ENCODE results near the gene CHGA.

CHGA gene

DNA sequence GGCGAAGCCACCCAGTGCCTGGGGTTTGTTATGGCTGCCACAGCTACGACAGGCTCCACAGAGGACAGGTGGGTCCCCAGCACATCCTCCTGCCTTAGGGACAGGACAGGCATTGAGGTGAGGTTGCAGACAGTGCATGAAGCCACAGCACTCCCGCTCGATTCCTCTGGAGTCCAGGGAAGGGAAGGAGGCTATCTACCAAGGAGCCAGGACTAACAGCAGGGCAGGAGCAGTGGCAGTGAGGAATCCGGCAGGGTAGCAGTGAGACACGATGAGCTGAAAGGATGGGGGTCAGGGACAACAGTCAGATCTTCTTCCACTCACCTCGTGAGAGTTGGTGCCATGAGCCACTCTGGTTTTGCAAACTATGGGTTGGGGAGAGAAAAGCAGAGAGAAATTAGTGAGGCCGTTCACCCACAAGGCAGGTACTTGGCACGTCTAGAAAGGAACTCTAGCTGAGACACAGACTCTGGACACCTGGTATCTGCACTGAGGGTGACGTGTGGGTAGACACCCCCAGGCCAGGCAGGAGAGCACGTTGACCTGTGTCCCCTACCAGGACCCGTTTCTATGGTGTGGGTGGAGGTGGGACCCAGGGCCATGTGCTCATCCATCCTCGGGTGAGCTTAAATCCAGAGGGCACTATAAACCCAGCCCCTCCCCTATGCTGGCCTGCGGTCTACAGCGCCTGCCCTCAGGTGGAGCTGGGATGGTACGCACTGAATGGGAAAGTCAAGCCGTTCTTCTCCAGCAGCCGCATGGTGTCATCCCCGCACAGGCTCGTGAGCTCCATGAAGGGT, 39.3 kb downstream of the CHGA start:
- TF ChIP-seq POLR2A (IDR thresholded peaks at IDR 0.05; ENCODE audit: low read depth, low read length) (no peak), TAF1 (IDR thresholded peaks at IDR 0.05; ENCODE audit: low read depth, low read length) (no peak), SPI1 (IDR thresholded peaks at IDR 0.05; ENCODE audit: low read depth, low read length) (no peak), POU2F2 (IDR thresholded peaks at IDR 0.05; ENCODE audit: low read depth, low read length) (no peak), POLR2AphosphoS5 (IDR thresholded peaks at IDR 0.05; ENCODE audit: low read depth, low read length) (no peak), PAX5 (IDR thresholded peaks at IDR 0.05; ENCODE audit: insufficient read depth, low read length, severe bottlenecking) (no peak)
- no peak for FAIRE-seq
- no peak for DNase-seq (ENCODE audit: insufficient read length, low spot score)

DNA sequence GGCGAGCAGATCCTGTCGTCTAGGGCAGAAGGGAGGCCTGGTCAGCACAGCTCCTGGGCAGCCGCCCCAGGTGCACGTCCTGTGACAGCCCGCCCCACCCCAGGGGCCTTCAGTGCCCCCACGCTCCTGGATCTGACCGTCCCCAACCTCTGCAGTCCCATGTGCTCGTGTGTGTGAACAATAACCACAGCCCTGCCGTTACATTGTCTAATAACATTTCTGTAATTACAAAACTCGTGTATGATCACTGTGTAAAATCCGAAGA, 39.8 kb downstream of the CHGA start:
- TF ChIP-seq POU2F2 (IDR thresholded peaks at IDR 0.05; ENCODE audit: low read depth, low read length) (no peak), TAF1 (IDR thresholded peaks at IDR 0.05; ENCODE audit: low read depth, low read length) (no peak), POLR2AphosphoS5 (IDR thresholded peaks at IDR 0.05; ENCODE audit: low read depth, low read length) (no peak), POLR2A (IDR thresholded peaks at IDR 0.05; ENCODE audit: low read depth, low read length) (no peak), SPI1 (IDR thresholded peaks at IDR 0.05; ENCODE audit: low read depth, low read length) (no peak), PAX5 (IDR thresholded peaks at IDR 0.05; ENCODE audit: insufficient read depth, low read length, severe bottlenecking) (no peak)
- FAIRE-seq, result no peak

DNA sequence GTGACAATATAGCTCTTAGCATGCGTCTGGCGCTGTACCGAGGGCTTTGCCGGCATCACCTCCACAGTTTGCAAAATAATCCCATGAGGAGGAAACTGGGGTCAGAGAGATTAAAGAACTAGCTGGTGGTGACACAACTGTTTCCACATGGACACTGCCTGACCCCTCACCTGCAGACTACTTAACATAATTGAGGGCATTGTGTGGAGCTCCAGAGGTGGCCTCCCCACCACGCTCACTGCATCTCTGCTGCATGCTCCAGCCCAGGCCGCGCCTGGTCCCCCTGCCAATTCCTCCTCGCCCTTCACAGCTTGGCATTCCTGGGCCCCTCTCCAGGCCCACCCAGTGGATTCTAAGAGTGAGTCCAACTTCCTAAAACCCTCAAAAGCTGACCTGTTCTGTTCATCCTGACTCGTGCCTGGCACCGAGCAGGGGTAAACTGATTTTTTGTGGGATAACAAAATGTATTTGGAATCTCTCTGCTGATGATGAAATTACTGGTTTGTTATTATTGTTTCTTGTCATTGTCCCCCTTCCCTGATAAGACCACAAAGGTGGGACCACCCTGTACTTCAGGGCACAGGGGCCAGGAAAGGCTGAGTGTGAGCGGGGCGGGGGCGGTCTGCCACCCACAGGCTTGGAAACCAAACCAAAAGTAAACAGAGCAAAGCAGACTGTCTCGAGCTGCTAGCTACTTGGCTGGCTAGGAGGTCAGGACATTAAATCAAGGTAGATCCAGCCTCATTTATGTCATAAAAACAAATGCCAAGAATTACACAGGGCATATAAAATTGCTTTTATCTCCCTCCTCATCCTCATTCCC, 40.6 kb downstream of the CHGA start:
- FAIRE-seq (no peak), DNase-seq (ENCODE audit: insufficient read length, low spot score) (no peak)
- TF ChIP-seq PAX5 (IDR thresholded peaks at IDR 0.05; ENCODE audit: insufficient read depth, low read length, severe bottlenecking) (no peak), POU2F2 (IDR thresholded peaks at IDR 0.05; ENCODE audit: low read depth, low read length) (no peak), TAF1 (IDR thresholded peaks at IDR 0.05; ENCODE audit: low read depth, low read length) (no peak), SPI1 (IDR thresholded peaks at IDR 0.05; ENCODE audit: low read depth, low read length) (no peak), POLR2A (IDR thresholded peaks at IDR 0.05; ENCODE audit: low read depth, low read length) (no peak), POLR2AphosphoS5 (IDR thresholded peaks at IDR 0.05; ENCODE audit: low read depth, low read length) (no peak)

More for the DNA sequence above, 39.8 kb downstream of the CHGA start:
- DNase-seq (ENCODE audit: insufficient read length, low spot score), result no peak

DNA sequence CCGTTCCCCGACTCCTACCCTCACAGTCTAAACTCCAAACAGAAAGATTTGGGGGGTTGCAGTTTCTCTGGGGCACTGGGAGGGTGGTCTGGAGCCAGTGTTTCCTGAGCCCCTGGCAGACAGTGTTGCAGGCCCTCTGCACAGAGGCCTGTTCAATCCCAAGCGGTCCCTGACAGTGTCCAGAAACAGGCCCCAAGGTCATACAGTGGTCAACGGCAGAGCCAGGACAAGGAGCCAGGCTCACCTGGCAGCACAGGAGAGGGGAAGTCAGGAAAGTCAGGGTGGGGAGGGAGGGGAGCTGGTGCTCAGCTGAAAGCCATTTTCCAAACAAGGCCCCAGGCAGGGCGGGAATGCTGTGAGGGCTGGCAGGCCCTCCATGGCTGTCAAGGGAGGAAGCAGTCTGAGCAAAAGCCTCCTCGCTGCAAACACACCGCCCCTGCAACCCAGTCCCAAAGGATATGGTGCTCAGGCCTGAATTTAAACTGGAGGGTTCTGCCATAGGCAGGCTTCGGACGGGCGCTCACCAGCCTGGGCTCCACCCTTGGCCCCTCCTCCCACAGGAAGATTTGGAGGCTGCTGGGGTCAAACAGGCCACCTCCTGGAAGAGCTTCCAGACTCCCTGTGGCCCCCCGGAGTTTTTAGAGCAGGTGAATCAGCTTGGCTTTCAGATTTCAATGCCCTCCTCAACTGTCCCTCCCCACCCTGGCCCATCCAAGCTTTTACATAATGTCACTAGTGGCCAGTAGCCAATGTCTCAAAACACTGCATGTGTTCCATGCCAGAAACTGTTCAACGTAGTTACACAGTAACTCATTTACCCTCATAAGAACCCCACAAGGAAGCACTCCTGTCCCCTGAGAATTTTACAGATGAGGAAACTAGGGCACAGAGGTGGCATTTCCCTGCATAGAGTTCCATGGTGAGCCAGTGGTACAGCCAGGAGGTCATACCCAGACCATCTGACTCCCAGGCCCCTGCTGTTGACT, 41.5 kb downstream of the CHGA start:
- DNase-seq (ENCODE audit: insufficient read length, low spot score), result no peak
- FAIRE-seq, result no peak
- no peak for TF ChIP-seq POLR2A (IDR thresholded peaks at IDR 0.05; ENCODE audit: low read depth, low read length)
- TF ChIP-seq PAX5 (IDR thresholded peaks at IDR 0.05; ENCODE audit: insufficient read depth, low read length, severe bottlenecking), result no peak
- TF ChIP-seq SPI1 (IDR thresholded peaks at IDR 0.05; ENCODE audit: low read depth, low read length), result no peak
- no peak for TF ChIP-seq POLR2AphosphoS5 (IDR thresholded peaks at IDR 0.05; ENCODE audit: low read depth, low read length)
- TF ChIP-seq TAF1 (IDR thresholded peaks at IDR 0.05; ENCODE audit: low read depth, low read length), result no peak
- TF ChIP-seq POU2F2 (IDR thresholded peaks at IDR 0.05; ENCODE audit: low read depth, low read length), result no peak

DNA sequence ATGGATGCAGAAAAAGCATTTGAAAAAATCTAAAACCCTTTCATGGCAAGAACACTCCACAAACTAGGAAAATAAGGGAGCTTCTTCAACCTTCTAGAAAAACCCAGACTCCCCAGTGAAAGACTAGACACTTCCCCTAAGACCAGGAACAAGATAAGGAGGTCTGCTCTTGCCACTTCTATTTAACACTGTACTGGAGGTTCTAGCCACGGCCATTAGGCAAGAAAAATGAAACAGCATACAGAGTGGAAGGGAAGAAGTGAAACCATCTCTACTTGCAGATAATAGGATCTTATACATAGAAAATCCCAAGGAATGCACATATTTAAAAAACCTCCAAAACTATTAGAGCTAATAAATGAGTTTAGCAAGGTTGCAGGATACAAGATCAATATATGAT, 42.3 kb downstream of the CHGA start:
- TF ChIP-seq POLR2A (IDR thresholded peaks at IDR 0.05; ENCODE audit: low read depth, low read length), result no peak
- TF ChIP-seq SPI1 (IDR thresholded peaks at IDR 0.05; ENCODE audit: low read depth, low read length), result no peak
- no peak for TF ChIP-seq POU2F2 (IDR thresholded peaks at IDR 0.05; ENCODE audit: low read depth, low read length)
- no peak for TF ChIP-seq PAX5 (IDR thresholded peaks at IDR 0.05; ENCODE audit: insufficient read depth, low read length, severe bottlenecking)
- TF ChIP-seq POLR2AphosphoS5 (IDR thresholded peaks at IDR 0.05; ENCODE audit: low read depth, low read length), result no peak
- TF ChIP-seq TAF1 (IDR thresholded peaks at IDR 0.05; ENCODE audit: low read depth, low read length), result no peak
- FAIRE-seq (no peak), DNase-seq (ENCODE audit: insufficient read length, low spot score) (no peak)

DNA sequence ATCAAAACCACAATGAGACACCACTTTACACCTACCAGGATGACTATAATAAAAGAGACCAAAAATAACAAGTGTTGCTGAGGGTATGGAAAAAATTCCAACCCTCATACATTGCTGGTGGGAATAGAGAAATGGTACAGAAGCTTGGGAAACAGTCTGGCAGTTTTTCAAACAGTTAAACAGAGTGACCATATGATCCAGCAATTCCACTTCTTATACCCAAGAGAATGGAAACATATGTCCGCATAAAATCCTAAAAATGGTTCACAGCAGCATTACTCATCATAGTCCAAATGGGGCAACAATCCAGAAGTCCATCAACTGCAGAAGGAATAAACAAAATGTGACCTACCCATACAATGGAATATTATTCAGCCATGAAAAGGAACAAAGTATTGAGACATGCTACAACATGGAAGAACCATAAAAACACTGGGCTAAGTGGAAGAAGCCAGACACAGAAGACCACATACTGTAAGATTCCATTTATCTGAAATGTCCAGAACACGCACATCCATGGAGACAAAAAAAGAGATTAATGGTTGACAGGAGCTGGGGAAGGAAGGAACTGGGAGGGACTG, 44.5 kb downstream of the CHGA start:
- no peak for DNase-seq (ENCODE audit: insufficient read length, low spot score)
- no peak for TF ChIP-seq POU2F2 (IDR thresholded peaks at IDR 0.05; ENCODE audit: low read depth, low read length)
- no peak for TF ChIP-seq TAF1 (IDR thresholded peaks at IDR 0.05; ENCODE audit: low read depth, low read length)
- TF ChIP-seq SPI1 (IDR thresholded peaks at IDR 0.05; ENCODE audit: low read depth, low read length), result no peak
- no peak for TF ChIP-seq POLR2AphosphoS5 (IDR thresholded peaks at IDR 0.05; ENCODE audit: low read depth, low read length)
- no peak for TF ChIP-seq PAX5 (IDR thresholded peaks at IDR 0.05; ENCODE audit: insufficient read depth, low read length, severe bottlenecking)
- TF ChIP-seq POLR2A (IDR thresholded peaks at IDR 0.05; ENCODE audit: low read depth, low read length), result no peak
- FAIRE-seq, result no peak

DNA sequence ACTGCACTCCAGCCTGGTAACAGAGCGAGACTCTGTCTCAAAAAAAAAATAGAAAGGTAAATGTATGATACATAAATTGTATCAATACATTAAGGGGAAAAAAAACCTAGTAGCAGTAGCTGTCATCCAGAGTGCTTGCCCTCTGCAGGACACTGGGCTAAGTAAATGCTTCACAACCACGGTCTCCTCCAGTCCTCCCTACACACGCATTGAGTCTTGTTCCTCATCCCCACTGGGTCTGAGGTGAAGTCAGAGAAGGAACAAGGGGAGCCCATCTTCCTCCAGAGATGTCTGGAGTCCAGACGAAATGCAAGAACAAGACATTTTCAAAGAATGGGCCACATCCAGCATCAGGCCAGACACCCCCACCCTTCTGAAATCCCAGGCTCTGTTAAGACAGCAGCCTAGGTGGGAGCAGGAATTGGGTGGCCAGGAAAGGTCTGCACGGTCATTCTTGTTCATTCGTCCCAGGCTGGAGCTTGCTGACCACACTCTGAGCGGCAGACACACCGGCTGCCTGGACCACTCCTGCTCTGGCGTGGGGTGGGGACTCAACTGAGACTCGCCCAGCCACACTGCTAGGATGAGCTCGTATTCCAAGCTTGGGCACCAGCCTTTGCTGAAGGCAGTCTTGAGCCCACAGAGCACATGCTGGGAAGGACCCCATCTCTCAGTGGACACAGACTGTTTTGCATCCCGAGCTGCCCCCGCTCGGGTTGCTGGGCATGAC, 45.5 kb downstream of the CHGA start:
- no peak for DNase-seq (ENCODE audit: insufficient read length, low spot score)
- no peak for TF ChIP-seq POLR2AphosphoS5 (IDR thresholded peaks at IDR 0.05; ENCODE audit: low read depth, low read length)
- no peak for TF ChIP-seq SPI1 (IDR thresholded peaks at IDR 0.05; ENCODE audit: low read depth, low read length)
- TF ChIP-seq POLR2A (IDR thresholded peaks at IDR 0.05; ENCODE audit: low read depth, low read length), result no peak
- no peak for TF ChIP-seq POU2F2 (IDR thresholded peaks at IDR 0.05; ENCODE audit: low read depth, low read length)
- TF ChIP-seq PAX5 (IDR thresholded peaks at IDR 0.05; ENCODE audit: insufficient read depth, low read length, severe bottlenecking), result no peak
- no peak for TF ChIP-seq TAF1 (IDR thresholded peaks at IDR 0.05; ENCODE audit: low read depth, low read length)
- FAIRE-seq, result no peak

DNA sequence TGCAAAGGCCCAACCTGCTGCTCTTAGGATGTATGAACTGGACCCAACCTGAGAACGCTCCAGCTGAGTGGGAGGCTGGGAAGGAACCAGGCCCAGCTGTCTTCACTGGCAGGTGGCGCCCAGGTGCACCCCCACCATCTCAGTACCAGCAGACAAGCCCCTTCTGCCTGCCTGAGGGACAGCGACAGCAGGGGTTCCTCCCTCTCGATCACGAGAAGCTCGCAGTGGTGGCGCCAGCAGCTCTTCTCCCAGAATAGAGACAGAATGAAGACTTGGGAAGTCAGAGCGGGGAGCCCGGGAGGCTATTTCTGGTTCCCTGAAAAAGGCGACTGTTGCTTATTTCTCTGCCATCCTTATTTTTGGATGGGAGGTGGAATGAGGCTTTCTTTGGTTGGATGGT, 46.5 kb downstream of the CHGA start:
- FAIRE-seq (no peak), DNase-seq (ENCODE audit: insufficient read length, low spot score) (no peak)
- no peak for TF ChIP-seq POU2F2 (IDR thresholded peaks at IDR 0.05; ENCODE audit: low read depth, low read length)
- no peak for TF ChIP-seq TAF1 (IDR thresholded peaks at IDR 0.05; ENCODE audit: low read depth, low read length)
- no peak for TF ChIP-seq POLR2A (IDR thresholded peaks at IDR 0.05; ENCODE audit: low read depth, low read length)
- no peak for TF ChIP-seq PAX5 (IDR thresholded peaks at IDR 0.05; ENCODE audit: insufficient read depth, low read length, severe bottlenecking)
